Neural cell (in vitro differentiated cells): Measurements from ENCODE around the gene MT1X.

Experiments used
- EP300 ChIP-seq: fragments of 450-650 bp; conservative IDR thresholded peaks from 2 replicates; pipeline ENCODE4 v1.6.1; 2014; ENCODE audit warnings: antibody characterized with exemption, mild to moderate bottlenecking, moderate library complexity; ENCODE audit not compliant: poor library complexity, severe bottlenecking
- SMC3 ChIP-seq: fragments of 450-650 bp; conservative IDR thresholded peaks from 2 replicates; pipeline ENCODE4 v1.6.1; 2014; ENCODE audit warnings: antibody characterized with exemption, mild to moderate bottlenecking, moderate library complexity; ENCODE audit not compliant: poor library complexity

- TF ChIP-seq EP300: no peak
- no peak for TF ChIP-seq SMC3
Measured at GRCh38 chr16:56709443-56710040, 27.3 kb downstream of the MT1X start.
